Measurements from ENCODE around the gene CREB3L2. TPM values are rescaled to one million over a fixed set of nuclear protein-coding genes. Genes with fewer than 3 reads are reported as not detected.

CREB3L2 gene
- total RNA-seq, 1 experiment from 2014 or later: 60.6 TPM

DNA sequence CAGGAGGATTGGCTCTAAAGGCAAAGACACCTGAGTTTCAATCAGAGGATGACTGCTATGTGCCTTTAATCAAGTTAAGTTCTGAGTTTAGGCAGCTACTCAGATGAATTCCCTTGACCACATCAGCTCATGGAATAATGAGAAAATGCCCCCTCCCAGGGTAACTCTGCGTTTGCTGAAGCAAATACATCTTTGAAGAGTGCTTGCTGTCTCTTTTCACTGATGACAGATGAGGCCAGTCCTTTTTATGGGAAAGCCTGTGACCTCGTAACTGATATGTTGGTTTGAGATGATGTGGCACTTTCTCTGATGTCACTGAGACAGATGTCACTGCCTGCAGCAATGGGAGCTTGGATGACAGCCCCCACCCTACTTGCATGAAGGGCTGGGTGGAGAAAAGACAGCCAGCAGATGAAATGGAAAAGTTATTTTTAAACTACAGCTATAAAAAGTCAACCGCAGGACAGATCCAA is 111.4 kb downstream of the CREB3L2 start (continued):
- TF ChIP-seq, protein P1, sequence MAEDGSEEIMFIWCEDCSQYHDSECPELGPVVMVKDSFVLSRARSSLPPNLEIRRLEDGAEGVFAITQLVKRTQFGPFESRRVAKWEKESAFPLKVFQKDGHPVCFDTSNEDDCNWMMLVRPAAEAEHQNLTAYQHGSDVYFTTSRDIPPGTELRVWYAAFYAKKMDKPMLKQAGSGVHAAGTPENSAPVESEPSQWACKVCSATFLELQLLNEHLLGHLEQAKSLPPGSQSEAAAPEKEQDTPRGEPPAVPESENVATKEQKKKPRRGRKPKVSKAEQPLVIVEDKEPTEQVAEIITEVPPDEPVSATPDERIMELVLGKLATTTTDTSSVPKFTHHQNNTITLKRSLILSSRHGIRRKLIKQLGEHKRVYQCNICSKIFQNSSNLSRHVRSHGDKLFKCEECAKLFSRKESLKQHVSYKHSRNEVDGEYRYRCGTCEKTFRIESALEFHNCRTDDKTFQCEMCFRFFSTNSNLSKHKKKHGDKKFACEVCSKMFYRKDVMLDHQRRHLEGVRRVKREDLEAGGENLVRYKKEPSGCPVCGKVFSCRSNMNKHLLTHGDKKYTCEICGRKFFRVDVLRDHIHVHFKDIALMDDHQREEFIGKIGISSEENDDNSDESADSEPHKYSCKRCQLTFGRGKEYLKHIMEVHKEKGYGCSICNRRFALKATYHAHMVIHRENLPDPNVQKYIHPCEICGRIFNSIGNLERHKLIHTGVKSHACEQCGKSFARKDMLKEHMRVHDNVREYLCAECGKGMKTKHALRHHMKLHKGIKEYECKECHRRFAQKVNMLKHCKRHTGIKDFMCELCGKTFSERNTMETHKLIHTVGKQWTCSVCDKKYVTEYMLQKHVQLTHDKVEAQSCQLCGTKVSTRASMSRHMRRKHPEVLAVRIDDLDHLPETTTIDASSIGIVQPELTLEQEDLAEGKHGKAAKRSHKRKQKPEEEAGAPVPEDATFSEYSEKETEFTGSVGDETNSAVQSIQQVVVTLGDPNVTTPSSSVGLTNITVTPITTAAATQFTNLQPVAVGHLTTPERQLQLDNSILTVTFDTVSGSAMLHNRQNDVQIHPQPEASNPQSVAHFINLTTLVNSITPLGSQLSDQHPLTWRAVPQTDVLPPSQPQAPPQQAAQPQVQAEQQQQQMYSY (CRISPR knock-in tag; IDR thresholded peaks at IDR 0.05): no peak
- no peak for TF ChIP-seq HMGA2 (CRISPR knock-in tag; IDR thresholded peaks at IDR 0.05)
- TF ChIP-seq, protein P2, sequence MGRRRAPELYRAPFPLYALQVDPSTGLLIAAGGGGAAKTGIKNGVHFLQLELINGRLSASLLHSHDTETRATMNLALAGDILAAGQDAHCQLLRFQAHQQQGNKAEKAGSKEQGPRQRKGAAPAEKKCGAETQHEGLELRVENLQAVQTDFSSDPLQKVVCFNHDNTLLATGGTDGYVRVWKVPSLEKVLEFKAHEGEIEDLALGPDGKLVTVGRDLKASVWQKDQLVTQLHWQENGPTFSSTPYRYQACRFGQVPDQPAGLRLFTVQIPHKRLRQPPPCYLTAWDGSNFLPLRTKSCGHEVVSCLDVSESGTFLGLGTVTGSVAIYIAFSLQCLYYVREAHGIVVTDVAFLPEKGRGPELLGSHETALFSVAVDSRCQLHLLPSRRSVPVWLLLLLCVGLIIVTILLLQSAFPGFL (CRISPR knock-in tag; IDR thresholded peaks at IDR 0.05; ENCODE audit: borderline replicate concordance): no peak
- TF ChIP-seq GTF2I (CRISPR knock-in tag; conservative IDR thresholded peaks at IDR 0.05): no peak
- TF ChIP-seq ZNF263 (CRISPR knock-in tag; IDR thresholded peaks at IDR 0.05; ENCODE audit: low read depth): no peak
- TF ChIP-seq, protein P3, sequence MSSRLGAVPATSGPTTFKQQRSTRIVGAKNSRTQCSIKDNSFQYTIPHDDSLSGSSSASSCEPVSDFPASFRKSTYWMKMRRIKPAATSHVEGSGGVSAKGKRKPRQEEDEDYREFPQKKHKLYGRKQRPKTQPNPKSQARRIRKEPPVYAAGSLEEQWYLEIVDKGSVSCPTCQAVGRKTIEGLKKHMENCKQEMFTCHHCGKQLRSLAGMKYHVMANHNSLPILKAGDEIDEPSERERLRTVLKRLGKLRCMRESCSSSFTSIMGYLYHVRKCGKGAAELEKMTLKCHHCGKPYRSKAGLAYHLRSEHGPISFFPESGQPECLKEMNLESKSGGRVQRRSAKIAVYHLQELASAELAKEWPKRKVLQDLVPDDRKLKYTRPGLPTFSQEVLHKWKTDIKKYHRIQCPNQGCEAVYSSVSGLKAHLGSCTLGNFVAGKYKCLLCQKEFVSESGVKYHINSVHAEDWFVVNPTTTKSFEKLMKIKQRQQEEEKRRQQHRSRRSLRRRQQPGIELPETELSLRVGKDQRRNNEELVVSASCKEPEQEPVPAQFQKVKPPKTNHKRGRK (CRISPR knock-in tag; IDR thresholded peaks at IDR 0.05; ENCODE audit: borderline replicate concordance): no peak
- no peak for TF ChIP-seq ETV6 (CRISPR knock-in tag; IDR thresholded peaks at IDR 0.05)
- TF ChIP-seq, protein P4, sequence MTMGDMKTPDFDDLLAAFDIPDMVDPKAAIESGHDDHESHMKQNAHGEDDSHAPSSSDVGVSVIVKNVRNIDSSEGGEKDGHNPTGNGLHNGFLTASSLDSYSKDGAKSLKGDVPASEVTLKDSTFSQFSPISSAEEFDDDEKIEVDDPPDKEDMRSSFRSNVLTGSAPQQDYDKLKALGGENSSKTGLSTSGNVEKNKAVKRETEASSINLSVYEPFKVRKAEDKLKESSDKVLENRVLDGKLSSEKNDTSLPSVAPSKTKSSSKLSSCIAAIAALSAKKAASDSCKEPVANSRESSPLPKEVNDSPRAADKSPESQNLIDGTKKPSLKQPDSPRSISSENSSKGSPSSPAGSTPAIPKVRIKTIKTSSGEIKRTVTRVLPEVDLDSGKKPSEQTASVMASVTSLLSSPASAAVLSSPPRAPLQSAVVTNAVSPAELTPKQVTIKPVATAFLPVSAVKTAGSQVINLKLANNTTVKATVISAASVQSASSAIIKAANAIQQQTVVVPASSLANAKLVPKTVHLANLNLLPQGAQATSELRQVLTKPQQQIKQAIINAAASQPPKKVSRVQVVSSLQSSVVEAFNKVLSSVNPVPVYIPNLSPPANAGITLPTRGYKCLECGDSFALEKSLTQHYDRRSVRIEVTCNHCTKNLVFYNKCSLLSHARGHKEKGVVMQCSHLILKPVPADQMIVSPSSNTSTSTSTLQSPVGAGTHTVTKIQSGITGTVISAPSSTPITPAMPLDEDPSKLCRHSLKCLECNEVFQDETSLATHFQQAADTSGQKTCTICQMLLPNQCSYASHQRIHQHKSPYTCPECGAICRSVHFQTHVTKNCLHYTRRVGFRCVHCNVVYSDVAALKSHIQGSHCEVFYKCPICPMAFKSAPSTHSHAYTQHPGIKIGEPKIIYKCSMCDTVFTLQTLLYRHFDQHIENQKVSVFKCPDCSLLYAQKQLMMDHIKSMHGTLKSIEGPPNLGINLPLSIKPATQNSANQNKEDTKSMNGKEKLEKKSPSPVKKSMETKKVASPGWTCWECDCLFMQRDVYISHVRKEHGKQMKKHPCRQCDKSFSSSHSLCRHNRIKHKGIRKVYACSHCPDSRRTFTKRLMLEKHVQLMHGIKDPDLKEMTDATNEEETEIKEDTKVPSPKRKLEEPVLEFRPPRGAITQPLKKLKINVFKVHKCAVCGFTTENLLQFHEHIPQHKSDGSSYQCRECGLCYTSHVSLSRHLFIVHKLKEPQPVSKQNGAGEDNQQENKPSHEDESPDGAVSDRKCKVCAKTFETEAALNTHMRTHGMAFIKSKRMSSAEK (CRISPR knock-in tag; IDR thresholded peaks at IDR 0.05; ENCODE audit: borderline replicate concordance): no peak
- TF ChIP-seq, protein P5, sequence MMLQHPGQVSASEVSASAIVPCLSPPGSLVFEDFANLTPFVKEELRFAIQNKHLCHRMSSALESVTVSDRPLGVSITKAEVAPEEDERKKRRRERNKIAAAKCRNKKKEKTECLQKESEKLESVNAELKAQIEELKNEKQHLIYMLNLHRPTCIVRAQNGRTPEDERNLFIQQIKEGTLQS (CRISPR knock-in tag; conservative IDR thresholded peaks at IDR 0.05): no peak
- TF ChIP-seq SP1 (CRISPR knock-in tag; conservative IDR thresholded peaks at IDR 0.05): no peak
- TF ChIP-seq NFYB (CRISPR knock-in tag; conservative IDR thresholded peaks at IDR 0.05; ENCODE audit: low read depth): no peak
- no peak for TF ChIP-seq TEAD4 (CRISPR knock-in tag; IDR thresholded peaks at IDR 0.05)
- TF ChIP-seq, protein P6, sequence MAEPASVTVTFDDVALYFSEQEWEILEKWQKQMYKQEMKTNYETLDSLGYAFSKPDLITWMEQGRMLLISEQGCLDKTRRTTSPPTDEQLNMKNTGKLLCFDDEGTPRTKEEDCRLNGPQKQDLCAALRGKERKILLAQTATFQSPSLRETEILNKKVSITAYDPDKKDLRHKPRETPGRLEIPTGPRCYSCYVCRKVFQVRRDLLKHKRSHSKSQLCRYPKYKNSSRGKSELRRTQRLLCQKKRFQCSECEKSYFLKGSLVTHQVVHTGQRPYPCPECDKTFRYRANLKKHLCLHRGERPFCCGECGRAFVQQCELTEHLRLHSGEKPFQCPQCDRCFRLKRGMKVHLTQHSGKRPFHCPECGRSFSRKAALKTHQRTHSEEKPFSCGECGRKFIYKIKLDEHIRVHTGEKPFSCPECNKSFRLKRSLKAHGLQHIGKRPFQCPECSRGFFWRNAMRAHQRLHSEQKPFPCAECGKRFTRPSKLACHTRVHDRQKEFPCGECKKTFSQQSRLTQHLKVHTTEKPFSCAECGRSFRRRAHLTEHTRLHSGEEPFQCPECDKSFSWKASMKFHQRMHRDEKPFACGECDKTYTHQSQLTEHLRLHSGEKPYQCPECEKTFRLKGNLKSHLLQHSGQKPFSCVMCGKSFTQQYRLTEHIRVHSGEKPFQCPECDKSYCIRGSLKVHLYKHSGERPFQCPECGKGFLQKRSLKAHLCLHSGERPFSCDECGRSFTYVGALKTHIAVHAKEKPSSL (CRISPR knock-in tag; conservative IDR thresholded peaks at IDR 0.05): no peak
- TF ChIP-seq, protein P7, sequence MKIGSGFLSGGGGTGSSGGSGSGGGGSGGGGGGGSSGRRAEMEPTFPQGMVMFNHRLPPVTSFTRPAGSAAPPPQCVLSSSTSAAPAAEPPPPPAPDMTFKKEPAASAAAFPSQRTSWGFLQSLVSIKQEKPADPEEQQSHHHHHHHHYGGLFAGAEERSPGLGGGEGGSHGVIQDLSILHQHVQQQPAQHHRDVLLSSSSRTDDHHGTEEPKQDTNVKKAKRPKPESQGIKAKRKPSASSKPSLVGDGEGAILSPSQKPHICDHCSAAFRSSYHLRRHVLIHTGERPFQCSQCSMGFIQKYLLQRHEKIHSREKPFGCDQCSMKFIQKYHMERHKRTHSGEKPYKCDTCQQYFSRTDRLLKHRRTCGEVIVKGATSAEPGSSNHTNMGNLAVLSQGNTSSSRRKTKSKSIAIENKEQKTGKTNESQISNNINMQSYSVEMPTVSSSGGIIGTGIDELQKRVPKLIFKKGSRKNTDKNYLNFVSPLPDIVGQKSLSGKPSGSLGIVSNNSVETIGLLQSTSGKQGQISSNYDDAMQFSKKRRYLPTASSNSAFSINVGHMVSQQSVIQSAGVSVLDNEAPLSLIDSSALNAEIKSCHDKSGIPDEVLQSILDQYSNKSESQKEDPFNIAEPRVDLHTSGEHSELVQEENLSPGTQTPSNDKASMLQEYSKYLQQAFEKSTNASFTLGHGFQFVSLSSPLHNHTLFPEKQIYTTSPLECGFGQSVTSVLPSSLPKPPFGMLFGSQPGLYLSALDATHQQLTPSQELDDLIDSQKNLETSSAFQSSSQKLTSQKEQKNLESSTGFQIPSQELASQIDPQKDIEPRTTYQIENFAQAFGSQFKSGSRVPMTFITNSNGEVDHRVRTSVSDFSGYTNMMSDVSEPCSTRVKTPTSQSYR (CRISPR knock-in tag; IDR thresholded peaks at IDR 0.05): no peak
